H1 (cell line): ENCODE data around the gene METTL1. TPM values are rescaled to one million over a fixed set of nuclear protein-coding genes. Genes with fewer than 3 reads are reported as not detected.
A peak's percentile ranks its signal among the peaks of the same experiment; 100 is the strongest.

Experiments used
- CBX8 ChIP-seq: fragments of 300-800, 300-1000 bp; sonication (generic); IDR thresholded peaks from 2 replicates; pipeline ENCODE4 v1.7.1; 2016; ENCODE audit warnings: low read depth, low read length, borderline replicate concordance
- CHD7 ChIP-seq: fragments of 300-600 bp; sonication (generic); IDR thresholded peaks from 2 replicates; pipeline ENCODE4 v1.7.1; 2012; ENCODE audit warnings: low read length, moderate library complexity, mild to moderate bottlenecking, inconsistent platforms; ENCODE audit not compliant: insufficient replicate concordance
- CTBP2 ChIP-seq: IDR thresholded peaks from 2 replicates; pipeline ENCODE4 v1.7.0; 2011; ENCODE audit warnings: borderline replicate concordance, mild to moderate bottlenecking, moderate library complexity, mixed read lengths, low read length; ENCODE audit not compliant: insufficient read depth, insufficient read length
- GABPA ChIP-seq: IDR thresholded peaks from 2 replicates; pipeline ENCODE4 v1.6.1; 2011; ENCODE audit warnings: mild to moderate bottlenecking, low read length, moderate library complexity, borderline replicate concordance; ENCODE audit not compliant: insufficient read depth
- KDM1A ChIP-seq: fragments of 200-600, 300-600 bp; sonication (generic); IDR thresholded peaks from 2 replicates; pipeline ENCODE4 v1.7.1; 2016; ENCODE audit warnings: mild to moderate bottlenecking, low read length, borderline replicate concordance
- NANOG ChIP-seq: IDR thresholded peaks from 2 replicates; pipeline ENCODE4 v1.6.1; 2011; ENCODE audit warnings: low read length, low read depth, mild to moderate bottlenecking, inconsistent platforms; ENCODE audit not compliant: insufficient read depth, poor library complexity, severe bottlenecking
- POLR2AphosphoS5 ChIP-seq: IDR thresholded peaks from 2 replicates; pipeline ENCODE4 v1.6.1; 2011; ENCODE audit warnings: low read depth, low read length
- TAF7 ChIP-seq: optimal IDR thresholded peaks from 2 replicates; pipeline ENCODE3; 2011; ENCODE audit warnings: low read depth, mild to moderate bottlenecking, inconsistent platforms, low read length, moderate library complexity, borderline replicate concordance
- polyA plus RNA-seq, 7 experiments: library from polyadenylated mRNA; depleted of rRNA in 3 of 7; stranded (reverse) in 5 of 7; unstranded in 2 of 7; fragments of >200 nt in 5 of 7; fragments of 200-250 nt in 2 of 7; gene quantifications; 1 replicate in 5 of 7; 2 replicates in 1 of 7; 4 replicates in 1 of 7; pipeline versions ENCODE4 v1.2.1 to v1.2.3, GENCODE V29; 2011 to 2013; ENCODE audit warnings: missing spikeins in 2 of 7, mixed read lengths in 2 of 7
- total RNA-seq: library from RNA; stranded (reverse); fragmentation: NEBNext Ultra II Directional; extraction: Animal tissue kit (Norgen Biotek cat#: 25700); gene quantifications from 2 replicates; pipeline ENCODE4 v1.2.1, GENCODE V29; 2021

METTL1 gene
- total and polyA plus RNA-seq, 2 of the 8 experiments (the other 6 are each of a cell fraction or from before 2014, with no cell fraction given): 40.5 to 46.0 TPM

GRCh38 chr12:57735952-57736740, 35.8 kb downstream of the METTL1 start (continued):
- TF ChIP-seq CHD7: no peak
- TF ChIP-seq TAF7: no peak
- no peak for TF ChIP-seq POLR2AphosphoS5
- no peak for TF ChIP-seq NANOG
- TF ChIP-seq CTBP2: peak; percentile 87
- TF ChIP-seq CBX8: no peak
- no peak for TF ChIP-seq KDM1A
- TF ChIP-seq GABPA: peak; percentile 23; the same call in 1 of the 2 replicates
